MV-4-11 (cell line): ENCODE results near the gene PGA3.
"Not testable (repeated sequence)": the region's sequence is repeated elsewhere in the genome, so short reads cannot be mapped to it uniquely, and the experiment has no call there.

Experiments
- DNase-seq: peaks from one replicate; lab custom pipeline; 2025; lab: John Stamatoyannopoulos, UW

The PGA3 gene

GRCh38 chr11:61171907-61172306, 31.4 kb upstream of the PGA3 start:
- no peak for DNase-seq

- DNase-seq, result no peak
Observed at GRCh38 chr11:61172356-61172755, 31.0 kb upstream of the PGA3 start.

GRCh38 chr11:61172888-61173287, 30.4 kb upstream of the PGA3 start:
- DNase-seq, result no peak

GRCh38 chr11:61173456-61173855, 29.9 kb upstream of the PGA3 start:
- no peak for DNase-seq

- no peak for DNase-seq
Observed at GRCh38 chr11:61174273-61174672, 29.0 kb upstream of the PGA3 start.

GRCh38 chr11:61174949-61175348, 28.4 kb upstream of the PGA3 start:
- DNase-seq, result no peak

- no peak for DNase-seq
Observed at GRCh38 chr11:61176446-61176845, 26.9 kb upstream of the PGA3 start.

- DNase-seq, result not testable (repeated sequence)
Observed at GRCh38 chr11:61180205-61180604, 23.1 kb upstream of the PGA3 start.

- DNase-seq, result no peak
Observed at GRCh38 chr11:61181489-61181888, 21.8 kb upstream of the PGA3 start.

GRCh38 chr11:61183645-61184044, 19.7 kb upstream of the PGA3 start:
- no peak for DNase-seq

- no peak for DNase-seq
Observed at GRCh38 chr11:61186504-61186903, 16.8 kb upstream of the PGA3 start.

- peak; percentile 59 for DNase-seq
Observed at GRCh38 chr11:61187505-61188130, 15.7 kb upstream of the PGA3 start.

- no peak for DNase-seq
Observed at GRCh38 chr11:61189933-61190332, 13.4 kb upstream of the PGA3 start.

GRCh38 chr11:61193596-61193995, 9.7 kb upstream of the PGA3 start:
- no peak for DNase-seq

GRCh38 chr11:61194169-61194671, 9.1 kb upstream of the PGA3 start:
- DNase-seq, result no peak

- no peak for DNase-seq
Observed at GRCh38 chr11:61194981-61195695, 8.2 kb upstream of the PGA3 start.

GRCh38 chr11:61195719-61196118, 7.6 kb upstream of the PGA3 start:
- no peak for DNase-seq

GRCh38 chr11:61198361-61198760, 5.0 kb upstream of the PGA3 start:
- DNase-seq, result no peak

GRCh38 chr11:61198948-61199523, 4.3 kb upstream of the PGA3 start:
- no peak for DNase-seq

GRCh38 chr11:61201476-61201875, 1.8 kb upstream of the PGA3 start:
- DNase-seq, result no peak

GRCh38 chr11:61203873-61204272, 558 bp downstream of the PGA3 start:
- DNase-seq, result not testable (repeated sequence)

GRCh38 chr11:61204502-61205059, 1.3 kb downstream of the PGA3 start:
- not testable (repeated sequence) for DNase-seq
